Activated CD4-positive, alpha-beta T cell treated with anti-CD3 and anti-CD28 coated beads for 36 hours (primary cell): Measurements from ENCODE around the gene KRTAP6-3. TPM values are rescaled to one million over a fixed set of nuclear protein-coding genes. Genes with fewer than 3 reads are reported as not detected.

Source experiments
- ATAC-seq: fragments of 200-7000 bp; cut with Tn5 transposase; one replicate; pipeline ENCODE4 v1.10.0; 2021; ENCODE audit warnings: mild to moderate bottlenecking, moderate library complexity
- CTCF ChIA-PET: fragments of 350-600 bp; sonication (Branson Sonifier 250); formaldehyde crosslinking; loops from one replicate; lab custom pipeline; 2021; ENCODE audit warnings: antibody characterized with exemption; lab: Charles Lee
- POLR2A ChIA-PET: fragments of 350-600 bp; sonication (Branson Sonifier 250); formaldehyde crosslinking; loops from one replicate; lab custom pipeline; 2021; ENCODE audit warnings: antibody characterized with exemption, inconsistent platforms; lab: Charles Lee
- DNase-seq: peaks from one replicate; pipeline ENCODE4 v3.0.0-alpha.2; 2020
- H3K27ac Mint-ChIP-seq: one replicate; pipeline ENCODE4 v1.8.0; 2021; ENCODE audit warnings: mixed read lengths
- H3K27me3 Mint-ChIP-seq: one replicate; pipeline ENCODE4 v1.8.0; 2021; ENCODE audit warnings: mixed read lengths
- H3K36me3 Mint-ChIP-seq: one replicate; pipeline ENCODE4 v1.8.0; 2021; ENCODE audit warnings: low read depth, mixed read lengths
- H3K4me1 Mint-ChIP-seq: one replicate; pipeline ENCODE4 v1.8.0; 2021; ENCODE audit warnings: mixed read lengths
- H3K4me3 Mint-ChIP-seq: one replicate; pipeline ENCODE4 v1.8.0; 2021; ENCODE audit warnings: mild to moderate bottlenecking, moderate library complexity, mixed read lengths
- H3K9me3 Mint-ChIP-seq: one replicate; pipeline ENCODE4 v1.8.0; 2021; ENCODE audit warnings: low read depth, mixed read lengths
- intact Hi-C, 2 experiments: fragments of 100-400 bp; cut with DNase I in 1 of 2; cut with micrococcal nuclease in 1 of 2; formaldehyde crosslinking; loops; one replicate each; pipeline versions ENCODE4 v1.14.2 to v1.15.1; 2022 to 2024; cut with DNase I, micrococcal nuclease
- total RNA-seq, 2 experiments: library from RNA; stranded (reverse); gene quantifications; one replicate each; pipeline ENCODE4 v1.2.3, GENCODE V29; 2021

The KRTAP6-3 gene
- total RNA-seq, 2 experiments from 2014 or later, result not detected

GRCh38 chr21:30590297-30590696 lies 1.9 kb upstream of the KRTAP6-3 start, which contains the start of gene KRTAP22-2:
Gene KRTAP22-2, minus strand, starts transcription at chr21:30590397.
- ATAC-seq, result no peak
- H3K36me3 Mint-ChIP-seq, result no peaks in the 10 kb centered on the region
- no peaks in the 10 kb centered on the region for H3K27me3 Mint-ChIP-seq
- POLR2A ChIA-PET, result no interaction called here
- no peaks in the 10 kb centered on the region for H3K4me1 Mint-ChIP-seq
- CTCF ChIA-PET, result no interaction called here
- no peak within 1 kb of the TSS for H3K4me3 Mint-ChIP-seq
- H3K9me3 Mint-ChIP-seq, result no peaks in the 10 kb centered on the region
- H3K27ac Mint-ChIP-seq, result no peak within 1 kb of the TSS
- intact Hi-C loops, result no loop called here
- DNase-seq, result no peak

DNA sequence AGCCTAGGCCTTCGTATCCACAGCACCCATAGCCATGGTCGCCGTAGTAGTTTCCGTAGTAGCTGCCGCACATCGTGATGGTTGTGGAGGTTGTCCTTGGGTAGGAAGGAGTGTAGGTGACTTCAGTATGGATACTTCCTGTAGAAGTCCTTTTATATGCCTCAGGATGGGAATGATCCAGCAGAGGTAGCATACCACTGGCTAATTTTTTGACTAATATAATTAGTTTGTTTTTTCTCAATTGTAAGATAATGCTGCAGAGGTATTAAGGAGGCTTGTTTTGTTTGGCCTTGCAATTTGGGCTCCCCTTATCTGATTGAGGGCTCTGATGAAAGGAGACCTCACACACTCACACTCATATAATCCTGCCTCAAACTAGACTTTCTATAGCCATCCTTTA lies 6.6 kb downstream of the KRTAP6-3 start, which contains the start of gene KRTAP6-2:
Gene KRTAP6-2 (minus strand): TSS at position 101 of the 400 bp plus-strand sequence. CDS start 28 bp downstream, at position 73.
- peaks cover 2% of the 10 kb centered on the region for H3K27me3 Mint-ChIP-seq
- no peak for ATAC-seq

DNA sequence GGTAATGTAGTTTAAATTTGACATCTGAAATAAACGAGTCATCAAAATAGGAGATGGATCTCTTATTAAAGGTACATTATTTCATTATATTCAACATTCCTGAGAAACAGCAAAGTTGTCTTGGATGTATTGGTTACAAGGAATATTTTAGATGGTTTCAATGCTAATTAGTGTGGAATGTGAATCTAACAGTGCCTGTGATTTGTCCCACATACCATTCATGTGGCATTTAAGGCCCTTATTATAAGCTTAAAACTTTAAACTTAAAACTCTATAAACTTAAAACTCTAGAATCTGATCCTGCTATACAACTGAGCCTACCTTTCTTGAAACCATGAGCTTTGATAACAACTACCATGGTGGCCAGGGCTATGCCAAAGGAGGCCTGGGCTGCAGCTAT lies 8.5 kb downstream of the KRTAP6-3 start, which contains the start of gene KRTAP22-1:
Gene KRTAP22-1 (plus strand): TSS at position 301 of the 400 bp plus-strand sequence.
- Mint-ChIP-seq H3K36me3 (no peaks in the 10 kb centered on the region), H3K27ac (no peak within 1 kb of the TSS), H3K27me3 (peaks cover 2% of the 10 kb centered on the region), H3K4me1 (no peaks in the 10 kb centered on the region), H3K4me3 (no peak within 1 kb of the TSS), H3K9me3 (peaks cover 2% of the 10 kb centered on the region)
- POLR2A ChIA-PET, result interaction anchor here (0.5 kb wide), 1 partner anchor 117 kb away, joined by 4 read pairs; the partner anchor contains the start of gene KRTAP21-3
- DNase-seq, result no peak
- no peak for ATAC-seq
- intact Hi-C loops, result no loop called here
- CTCF ChIA-PET, result no interaction called here

More for the DNA sequence above, 6.6 kb downstream of the KRTAP6-3 start, which contains the start of gene KRTAP6-2:
- intact Hi-C loops, result no loop called here
- Mint-ChIP-seq H3K9me3 (peaks cover 2% of the 10 kb centered on the region), H3K4me3 (no peak within 1 kb of the TSS), H3K27ac (no peak within 1 kb of the TSS), H3K4me1 (no peaks in the 10 kb centered on the region), H3K36me3 (no peaks in the 10 kb centered on the region)
- DNase-seq, result no peak
- ChIA-PET POLR2A (no interaction called here), CTCF (no interaction called here)

- DNase-seq (no peak), ATAC-seq (no peak)
- POLR2A ChIA-PET, result no interaction called here
- Mint-ChIP-seq H3K27me3 (peaks cover 2% of the 10 kb centered on the region), H3K4me3 (no peak overlapping the region), H3K4me1 (no peaks in the 10 kb centered on the region), H3K27ac (no peak overlapping the region), H3K9me3 (peaks cover 2% of the 10 kb centered on the region), H3K36me3 (no peaks in the 10 kb centered on the region)
- intact Hi-C loops, result no loop called here
- CTCF ChIA-PET, result no interaction called here
Measured at GRCh38 chr21:30605968-30606367, 13.7 kb downstream of the KRTAP6-3 start.

DNA sequence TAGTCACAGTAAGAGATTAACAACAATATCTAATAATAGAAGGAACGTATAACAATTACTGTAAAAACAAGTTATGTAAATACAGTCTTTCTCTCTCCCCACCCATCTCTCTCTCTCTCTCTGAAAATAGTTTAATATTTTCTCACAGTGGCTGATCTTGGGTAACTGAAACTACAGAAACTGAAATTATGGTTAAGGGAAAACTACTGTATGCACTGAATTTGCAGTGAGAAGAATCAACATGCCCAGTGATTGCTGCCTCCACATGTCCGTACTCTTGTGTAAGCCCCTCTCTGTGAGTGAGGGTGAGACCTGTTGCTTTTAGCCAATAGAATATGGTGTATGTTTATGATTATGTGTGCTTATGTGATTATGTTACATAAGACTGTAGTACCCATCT lies 19.9 kb downstream of the KRTAP6-3 start:
- ATAC-seq, result no peak
- DNase-seq, result no peak
- Mint-ChIP-seq H3K4me1 (no peaks in the 10 kb centered on the region), H3K4me3 (no peak overlapping the region), H3K27ac (no peak overlapping the region), H3K9me3 (no peaks in the 10 kb centered on the region), H3K27me3 (no peaks in the 10 kb centered on the region), H3K36me3 (no peaks in the 10 kb centered on the region)
- CTCF ChIA-PET, result no interaction called here
- intact Hi-C loops, result no loop called here
- POLR2A ChIA-PET, result no interaction called here

DNA sequence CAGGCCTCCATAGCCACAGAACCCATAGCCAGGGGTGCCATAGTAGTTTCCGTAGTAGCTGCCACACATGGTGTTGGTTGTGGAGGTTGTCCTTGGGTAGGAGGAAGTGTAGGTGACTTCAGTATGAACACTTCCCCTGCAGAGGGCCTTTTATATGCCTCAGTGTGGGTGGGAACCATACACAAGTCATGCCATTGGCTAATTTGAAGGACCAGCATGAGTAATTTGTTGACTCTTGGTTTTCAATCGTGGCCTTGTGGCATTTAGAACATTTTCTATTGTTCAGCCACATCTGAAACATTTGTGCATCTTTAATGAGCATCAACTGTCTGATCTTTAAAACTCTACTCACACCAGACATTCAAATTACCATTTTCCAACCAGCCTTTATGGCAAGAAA lies 21.6 kb downstream of the KRTAP6-3 start, which contains the start of gene KRTAP6-1:
Gene KRTAP6-1 (minus strand): TSS at position 95 of the 400 bp plus-strand sequence. CDS start 26 bp downstream, at position 69.
- no peak for ATAC-seq
- Mint-ChIP-seq H3K36me3 (no peaks in the 10 kb centered on the region), H3K27me3 (no peaks in the 10 kb centered on the region), H3K4me1 (no peaks in the 10 kb centered on the region), H3K9me3 (no peaks in the 10 kb centered on the region), H3K27ac (no peak within 1 kb of the TSS), H3K4me3 (no peak within 1 kb of the TSS)
- CTCF ChIA-PET, result interaction anchor here (1.0 kb wide), 1 partner anchor 8 kb away, joined by 3 read pairs; no protein-coding TSS in a partner anchor
- POLR2A ChIA-PET, result no interaction called here
- DNase-seq, result no peak
- intact Hi-C loops, result no loop called here

GRCh38 chr21:30615199-30615598 lies 23.0 kb downstream of the KRTAP6-3 start:
- Mint-ChIP-seq H3K9me3 (no peaks in the 10 kb centered on the region), H3K27me3 (no peaks in the 10 kb centered on the region), H3K27ac (no peak overlapping the region), H3K4me1 (no peaks in the 10 kb centered on the region), H3K4me3 (no peak overlapping the region), H3K36me3 (no peaks in the 10 kb centered on the region)
- ATAC-seq, result no peak
- POLR2A ChIA-PET, result no interaction called here
- intact Hi-C loops, result no loop called here
- DNase-seq, result no peak
- CTCF ChIA-PET, result no interaction called here

GRCh38 chr21:30616125-30616524 lies 23.9 kb downstream of the KRTAP6-3 start, which contains the start of gene KRTAP20-1:
Gene KRTAP20-1, plus strand, starts transcription at chr21:30616425. Its CDS starts 30 bp downstream, at chr21:30616455.
- Mint-ChIP-seq H3K4me3 (no peak within 1 kb of the TSS), H3K9me3 (no peaks in the 10 kb centered on the region), H3K27me3 (no peaks in the 10 kb centered on the region), H3K27ac (no peak within 1 kb of the TSS), H3K4me1 (no peaks in the 10 kb centered on the region), H3K36me3 (no peaks in the 10 kb centered on the region)
- intact Hi-C loops, result no loop called here
- no peak for DNase-seq
- POLR2A ChIA-PET, result no interaction called here
- ATAC-seq, result no peak
- CTCF ChIA-PET, result no interaction called here

GRCh38 chr21:30620080-30620479 lies 27.8 kb downstream of the KRTAP6-3 start:
- ChIA-PET POLR2A (no interaction called here), CTCF (no interaction called here)
- Mint-ChIP-seq H3K36me3 (no peaks in the 10 kb centered on the region), H3K27ac (no peak overlapping the region), H3K4me1 (no peaks in the 10 kb centered on the region), H3K9me3 (no peaks in the 10 kb centered on the region), H3K4me3 (no peak overlapping the region), H3K27me3 (no peaks in the 10 kb centered on the region)
- DNase-seq, result no peak
- intact Hi-C loops, result no loop called here
- no peak for ATAC-seq

DNA sequence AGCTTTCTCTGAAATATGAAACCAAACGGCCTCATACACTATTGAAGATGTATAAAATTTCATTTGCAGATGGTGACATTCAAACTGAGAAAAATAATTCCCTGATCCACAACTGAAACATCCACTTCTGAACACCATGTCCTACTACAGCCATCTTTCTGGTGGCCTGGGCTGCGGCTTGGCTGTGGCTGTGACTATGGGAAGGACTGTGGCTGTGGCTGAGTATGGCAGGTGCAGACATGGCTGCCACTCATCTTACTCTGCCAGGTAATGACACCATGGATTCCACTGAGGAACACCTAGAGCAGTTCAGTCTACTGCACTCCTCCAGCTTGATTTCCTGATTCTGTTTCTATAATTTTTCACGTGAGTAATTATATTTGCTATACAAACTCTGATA lies 28.3 kb downstream of the KRTAP6-3 start, which contains the start of gene KRTAP20-4:
Gene KRTAP20-4 (plus strand): TSS at position 106 of the 400 bp plus-strand sequence.
- no peaks in the 10 kb centered on the region for H3K9me3 Mint-ChIP-seq
- no peaks in the 10 kb centered on the region for H3K27me3 Mint-ChIP-seq
- POLR2A ChIA-PET, result no interaction called here
- no peak for DNase-seq
- H3K4me1 Mint-ChIP-seq, result no peaks in the 10 kb centered on the region
- H3K4me3 Mint-ChIP-seq, result no peak within 1 kb of the TSS
- no peaks in the 10 kb centered on the region for H3K36me3 Mint-ChIP-seq
- ATAC-seq, result no peak
- CTCF ChIA-PET, result no interaction called here
- intact Hi-C loops, result no loop called here
- no peak within 1 kb of the TSS for H3K27ac Mint-ChIP-seq

- CTCF ChIA-PET, result no interaction called here
- no peaks in the 10 kb centered on the region for H3K9me3 Mint-ChIP-seq
- no peaks in the 10 kb centered on the region for H3K4me1 Mint-ChIP-seq
- no peaks in the 10 kb centered on the region for H3K27me3 Mint-ChIP-seq
- no peak for ATAC-seq
- H3K4me3 Mint-ChIP-seq, result no peak overlapping the region
- no peak overlapping the region for H3K27ac Mint-ChIP-seq
- no peaks in the 10 kb centered on the region for H3K36me3 Mint-ChIP-seq
- POLR2A ChIA-PET, result no interaction called here
- DNase-seq, result no peak
- intact Hi-C loops, result no loop called here
Measured at GRCh38 chr21:30623362-30623761, 31.1 kb downstream of the KRTAP6-3 start.

- no peak overlapping the region for H3K4me3 Mint-ChIP-seq
- no peak overlapping the region for H3K27ac Mint-ChIP-seq
- ATAC-seq (no peak), DNase-seq (no peak)
- no peaks in the 10 kb centered on the region for H3K4me1 Mint-ChIP-seq
- intact Hi-C loops, result no loop called here
- no peaks in the 10 kb centered on the region for H3K36me3 Mint-ChIP-seq
- ChIA-PET POLR2A (no interaction called here), CTCF (no interaction called here)
- no peaks in the 10 kb centered on the region for H3K27me3 Mint-ChIP-seq
- H3K9me3 Mint-ChIP-seq, result no peaks in the 10 kb centered on the region
Measured at GRCh38 chr21:30625449-30626165, 33.4 kb downstream of the KRTAP6-3 start.
